ENCODE measurements around the gene HOXB3.

GRCh38 chr17:48598736-48599135 lies 8.7 kb upstream of the HOXB3 start:
- TF ChIP-seq, protein P1, sequence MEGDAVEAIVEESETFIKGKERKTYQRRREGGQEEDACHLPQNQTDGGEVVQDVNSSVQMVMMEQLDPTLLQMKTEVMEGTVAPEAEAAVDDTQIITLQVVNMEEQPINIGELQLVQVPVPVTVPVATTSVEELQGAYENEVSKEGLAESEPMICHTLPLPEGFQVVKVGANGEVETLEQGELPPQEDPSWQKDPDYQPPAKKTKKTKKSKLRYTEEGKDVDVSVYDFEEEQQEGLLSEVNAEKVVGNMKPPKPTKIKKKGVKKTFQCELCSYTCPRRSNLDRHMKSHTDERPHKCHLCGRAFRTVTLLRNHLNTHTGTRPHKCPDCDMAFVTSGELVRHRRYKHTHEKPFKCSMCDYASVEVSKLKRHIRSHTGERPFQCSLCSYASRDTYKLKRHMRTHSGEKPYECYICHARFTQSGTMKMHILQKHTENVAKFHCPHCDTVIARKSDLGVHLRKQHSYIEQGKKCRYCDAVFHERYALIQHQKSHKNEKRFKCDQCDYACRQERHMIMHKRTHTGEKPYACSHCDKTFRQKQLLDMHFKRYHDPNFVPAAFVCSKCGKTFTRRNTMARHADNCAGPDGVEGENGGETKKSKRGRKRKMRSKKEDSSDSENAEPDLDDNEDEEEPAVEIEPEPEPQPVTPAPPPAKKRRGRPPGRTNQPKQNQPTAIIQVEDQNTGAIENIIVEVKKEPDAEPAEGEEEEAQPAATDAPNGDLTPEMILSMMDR (conservative IDR thresholded peaks at IDR 0.05): no peak
- TF ChIP-seq ZFX (IDR thresholded peaks at IDR 0.05): no peak
